Measurements from ENCODE around the gene LYL1.

Gene LYL1

DNA sequence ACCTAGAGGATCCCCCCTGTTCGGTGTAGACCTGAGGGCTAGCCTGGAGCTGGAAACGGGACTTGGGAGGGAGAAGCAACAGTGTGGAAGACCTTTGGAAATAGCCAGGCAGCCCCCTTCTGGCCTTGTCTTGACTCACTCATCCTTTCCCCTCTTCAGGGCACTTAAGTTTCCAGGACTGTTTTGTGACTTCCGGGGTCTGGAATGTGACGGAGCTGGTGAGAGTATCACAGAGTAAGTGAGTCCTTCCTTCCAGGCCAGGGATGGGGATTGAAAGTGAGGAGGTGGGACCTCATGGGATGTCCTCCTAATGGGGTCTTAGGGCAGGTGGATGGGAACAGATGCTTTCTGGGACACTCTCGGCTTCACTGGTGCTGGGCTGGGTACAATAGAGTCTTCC is 29.4 kb downstream of the LYL1 start:
- DNase-seq (ENCODE audit: low read depth in 2 of 2), result no peak

DNA sequence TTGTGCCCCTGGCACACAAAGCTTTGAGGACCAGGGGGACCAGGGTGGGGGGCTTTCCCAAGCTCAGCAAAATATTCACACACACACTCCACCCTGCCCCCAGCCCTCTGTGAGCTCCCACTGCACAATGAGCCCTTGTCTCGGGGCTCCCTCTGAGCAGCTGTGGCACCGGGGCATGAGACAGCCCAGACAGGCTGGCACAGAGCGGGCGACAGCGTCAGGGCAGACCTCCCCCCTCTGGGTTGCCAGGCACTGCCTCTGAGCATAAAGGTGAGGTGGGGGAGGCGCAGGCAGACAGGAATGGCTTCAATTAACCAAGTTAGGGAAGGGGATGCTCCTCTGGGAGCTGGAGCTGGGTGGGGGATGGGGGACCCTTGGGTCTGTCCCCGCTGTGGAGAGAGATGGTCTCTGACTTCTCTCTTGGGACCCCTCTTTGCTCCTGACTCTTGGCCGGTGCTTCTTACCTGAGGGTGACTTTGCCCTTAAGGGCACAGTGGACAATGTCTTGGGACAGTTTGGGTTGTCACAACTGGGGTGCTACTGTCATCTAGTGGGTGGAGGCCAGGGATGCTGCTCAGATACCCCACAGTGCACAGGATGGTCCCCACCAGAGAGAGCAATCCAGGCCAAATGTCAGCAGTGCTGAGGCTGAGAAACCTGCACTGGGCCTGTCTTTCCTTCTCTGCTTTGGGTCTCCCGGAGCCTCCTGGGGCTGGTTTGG is 30.3 kb downstream of the LYL1 start:
- no peak for DNase-seq (ENCODE audit: low read depth in 2 of 2)

- DNase-seq (ENCODE audit: low read depth in 2 of 2), result no peak
These were observed 31.0 kb downstream of the LYL1 start for GRCh38 chr19:13071444-13072187.

DNA sequence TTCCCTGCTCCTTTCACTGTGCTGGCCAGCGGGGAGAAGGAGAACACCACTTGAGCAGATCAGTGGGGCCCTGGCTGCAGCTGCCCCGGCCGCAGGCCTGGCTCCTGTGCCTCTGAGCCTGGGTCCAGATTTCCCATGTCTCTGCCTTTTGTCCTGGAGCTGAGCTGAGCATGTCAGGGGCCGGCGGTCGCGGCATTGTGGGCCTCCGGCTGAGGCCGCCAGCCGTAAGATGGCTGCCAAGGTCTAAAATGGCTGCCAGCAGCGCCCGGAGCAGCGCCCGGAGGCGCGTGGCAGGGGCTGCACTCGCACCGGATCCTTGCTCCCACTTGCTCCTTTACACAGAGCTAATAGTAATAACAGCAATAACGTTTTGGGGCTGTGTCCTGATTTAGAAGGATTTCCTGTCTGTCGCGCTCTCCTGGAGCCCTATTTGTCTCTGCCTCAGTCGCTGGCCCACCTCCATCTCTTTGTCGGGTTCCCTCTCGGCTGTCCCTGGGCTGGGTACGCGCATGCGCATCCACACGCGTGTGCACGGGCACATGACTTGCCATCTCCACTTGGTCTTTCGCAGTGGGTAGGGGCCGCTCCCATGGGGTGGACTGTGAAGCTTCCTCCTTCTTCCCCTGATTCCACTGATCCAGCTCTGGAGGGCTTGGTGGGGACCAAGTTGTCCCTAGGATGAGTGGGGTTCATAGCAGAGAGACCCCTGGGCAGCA is 32.1 kb downstream of the LYL1 start:
- no peak for DNase-seq (ENCODE audit: low read depth in 2 of 2)

- DNase-seq (ENCODE audit: low read depth in 2 of 2), result no peak
These were observed 33.0 kb downstream of the LYL1 start for GRCh38 chr19:13069415-13070359.

- DNase-seq (ENCODE audit: low read depth in 2 of 2), result no peak
These were observed 34.4 kb downstream of the LYL1 start for GRCh38 chr19:13068085-13068846.

DNA sequence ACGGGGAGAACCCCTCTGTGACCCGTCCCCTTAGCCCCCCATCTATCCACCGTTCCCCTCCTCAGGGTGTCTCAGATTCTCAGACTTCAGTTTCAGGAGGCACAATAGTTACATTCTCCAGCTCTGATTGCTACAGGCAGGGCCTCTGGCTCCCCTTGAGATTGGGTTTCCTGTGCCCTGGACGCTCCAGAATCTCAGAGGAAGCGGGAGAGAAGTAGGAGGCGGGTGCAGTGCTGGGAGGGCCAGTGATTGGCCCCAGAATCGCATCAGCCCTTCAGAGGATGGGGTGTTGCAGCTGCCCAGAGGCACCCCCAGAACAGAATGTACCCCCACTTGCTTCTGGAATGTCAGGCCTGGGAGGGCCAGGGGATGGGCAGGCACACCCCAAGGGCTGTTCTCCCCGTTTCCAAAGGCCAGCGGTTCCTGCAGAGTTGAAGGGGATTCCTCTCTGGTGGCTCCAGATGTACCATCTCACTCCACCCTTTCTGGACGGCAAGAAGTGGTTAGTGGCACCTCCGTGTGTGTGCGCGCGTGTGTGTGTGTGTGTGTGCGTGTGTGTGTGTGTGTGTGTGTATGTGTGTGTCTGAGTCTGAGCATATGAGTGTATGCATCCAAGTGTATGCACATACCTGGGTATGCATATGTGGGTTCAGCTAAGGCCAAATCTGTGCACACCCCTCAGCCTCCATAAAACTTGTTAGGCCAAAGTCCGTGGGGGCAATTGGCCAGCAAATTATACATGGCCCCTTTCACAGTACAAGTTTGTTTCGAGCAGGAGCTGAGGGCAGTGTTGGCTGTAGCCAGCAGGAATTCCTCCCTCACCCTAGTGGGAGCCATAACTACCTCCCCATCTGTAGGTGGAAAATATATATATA is 35.5 kb downstream of the LYL1 start:
- DNase-seq (ENCODE audit: low read depth in 2 of 2), result no peak

DNA sequence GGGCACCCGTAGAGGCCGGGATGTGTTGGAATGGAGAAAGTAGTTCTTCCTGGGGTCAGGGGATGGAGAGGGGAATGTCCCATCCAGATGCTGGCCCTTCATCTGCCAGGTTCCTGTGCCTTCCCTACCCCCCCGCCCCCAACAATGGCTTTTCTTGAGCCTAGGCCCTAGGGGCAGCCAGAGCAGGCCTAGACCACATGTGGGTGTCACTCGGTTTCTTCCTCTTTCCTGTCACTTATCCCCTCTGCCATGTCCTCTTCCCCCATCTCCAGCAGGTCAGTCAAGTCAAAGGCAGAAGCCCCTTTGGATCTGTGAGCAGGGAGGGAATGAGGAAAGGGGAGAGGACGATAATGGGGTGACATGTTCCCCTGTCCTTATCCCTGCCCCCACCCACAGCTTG is 36.4 kb downstream of the LYL1 start:
- DNase-seq (ENCODE audit: low read depth in 2 of 2), result no peak

DNA sequence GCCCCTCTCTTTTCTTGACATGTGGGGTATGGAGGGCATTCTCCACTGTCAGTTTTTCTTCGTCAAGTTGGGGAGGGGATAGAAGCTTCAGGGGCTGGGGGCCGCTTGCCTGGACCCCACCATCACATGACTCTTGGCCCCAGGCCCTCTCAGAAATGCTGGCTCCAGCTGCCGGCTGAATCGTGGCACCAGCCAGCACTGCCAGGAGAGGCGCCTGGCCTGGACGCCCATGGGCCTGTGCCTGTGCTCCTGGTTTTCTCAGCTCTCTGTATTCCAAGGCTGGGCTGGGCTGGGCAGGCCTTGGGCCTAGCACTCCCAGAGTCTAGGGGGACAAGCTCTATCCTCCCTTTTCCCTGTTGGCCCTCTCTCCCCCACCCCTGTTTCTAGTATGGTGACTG is 38.6 kb downstream of the LYL1 start:
- no peak for DNase-seq (ENCODE audit: low read depth in 2 of 2)

DNA sequence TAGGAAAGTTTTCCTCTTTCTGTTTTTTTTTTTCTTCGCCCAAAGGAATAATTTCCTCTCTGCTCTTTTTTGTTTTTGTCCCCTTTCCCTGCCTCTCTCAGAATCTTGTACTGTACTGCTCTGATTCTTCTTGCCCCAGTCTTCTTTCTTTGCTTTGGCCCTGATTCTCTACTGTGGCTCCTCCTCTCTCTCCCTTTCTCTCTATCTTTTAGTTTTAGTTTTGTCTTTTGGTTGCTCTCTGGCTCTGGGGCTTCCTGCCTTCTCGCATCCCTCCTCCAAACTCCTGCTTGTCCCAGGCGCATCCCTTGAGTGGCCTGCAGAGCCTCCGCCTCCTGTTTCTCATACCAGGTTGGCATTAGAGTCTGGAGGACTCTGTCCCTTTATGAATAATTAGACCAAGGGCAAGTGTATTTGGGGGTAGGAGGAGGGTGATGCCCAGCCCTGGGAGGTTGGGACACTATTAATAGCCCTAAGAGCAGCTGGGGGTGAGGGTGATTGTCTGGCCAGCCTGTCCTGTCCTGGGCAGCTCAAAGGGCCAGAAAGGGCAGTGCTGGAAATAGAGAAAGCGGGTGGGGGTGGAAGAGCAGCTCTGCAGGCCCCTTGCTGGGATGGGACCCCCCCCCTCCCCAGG is 39.1 kb downstream of the LYL1 start:
- no peak for DNase-seq (ENCODE audit: low read depth in 2 of 2)

DNA sequence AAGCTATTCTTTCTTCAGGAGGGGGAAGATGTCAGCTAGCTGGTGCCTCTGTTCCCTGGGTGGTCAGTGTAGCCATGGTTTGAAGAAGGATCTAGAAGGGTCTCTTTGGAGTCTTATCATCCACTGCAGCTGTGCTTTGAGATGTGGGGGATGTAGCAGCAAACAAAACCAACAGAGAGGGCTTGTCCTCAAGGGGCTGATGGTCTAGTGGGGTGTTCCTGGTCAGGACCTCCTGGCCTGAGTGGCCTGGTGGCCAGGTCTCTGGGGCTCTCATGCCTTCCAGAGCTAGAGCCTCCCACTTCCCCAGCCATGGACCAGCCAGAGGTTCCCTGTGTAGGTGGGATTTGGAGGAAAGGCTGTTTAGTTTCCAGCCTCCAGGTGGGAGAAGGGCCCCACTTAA is 40.3 kb downstream of the LYL1 start:
- DNase-seq (ENCODE audit: low read depth in 2 of 2), result no peak

DNA sequence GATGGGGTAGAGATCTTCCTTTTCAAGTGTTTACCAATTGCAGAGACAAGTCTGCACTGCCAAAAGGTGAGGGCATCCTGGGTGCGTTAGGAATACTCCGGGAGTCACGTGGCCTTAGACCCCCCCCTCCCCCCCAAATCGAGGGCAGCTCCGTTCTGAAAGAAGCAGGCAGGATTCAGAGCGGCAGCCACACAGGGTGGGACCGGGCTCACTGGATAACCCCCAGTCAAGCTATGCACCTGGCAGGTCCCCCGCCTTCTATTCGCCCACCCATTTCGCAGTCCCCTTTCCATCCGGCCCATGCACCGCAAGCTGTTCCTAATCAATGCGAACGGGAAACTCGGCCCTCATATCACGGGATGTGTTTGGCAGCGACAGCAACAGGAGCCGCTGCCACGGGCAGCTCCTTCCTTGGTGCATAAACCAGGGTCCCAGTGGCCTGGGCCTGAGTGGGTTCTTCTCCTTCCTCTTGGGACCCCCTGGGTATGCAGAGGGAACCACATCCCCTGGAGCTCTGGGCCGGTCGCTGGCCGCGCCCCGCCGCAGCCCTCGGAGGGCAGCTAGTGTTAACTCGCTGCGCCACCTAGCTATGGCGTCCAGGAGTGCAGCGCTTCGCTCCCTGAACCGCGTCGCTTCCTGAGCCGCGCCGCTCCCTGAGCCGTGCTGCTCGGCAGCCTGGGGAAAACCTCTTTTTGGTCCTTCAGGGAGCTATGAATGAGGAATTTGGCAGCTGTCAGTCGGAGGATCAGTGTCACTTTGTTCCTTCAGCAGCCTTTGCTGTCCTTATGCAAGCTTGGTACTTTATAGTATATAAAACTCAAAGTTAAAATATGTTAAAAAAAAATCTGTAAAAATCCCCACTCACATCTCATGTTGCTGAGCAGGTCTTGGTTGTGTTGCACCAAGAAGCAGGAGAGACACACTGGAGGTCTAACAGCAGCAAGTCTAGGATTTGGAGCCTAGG is 41.4 kb downstream of the LYL1 start:
- DNase-seq (ENCODE audit: low read depth in 2 of 2), result no peak

- no peak for DNase-seq (ENCODE audit: low read depth in 2 of 2)
These were observed 42.3 kb downstream of the LYL1 start for GRCh38 chr19:13060233-13060963.

- DNase-seq (ENCODE audit: low read depth in 2 of 2), result no peak
These were observed 43.6 kb downstream of the LYL1 start for GRCh38 chr19:13058951-13059660.

GRCh38 chr19:13057744-13058143 is 44.9 kb downstream of the LYL1 start:
- no peak for DNase-seq (ENCODE audit: low read depth in 2 of 2)

DNA sequence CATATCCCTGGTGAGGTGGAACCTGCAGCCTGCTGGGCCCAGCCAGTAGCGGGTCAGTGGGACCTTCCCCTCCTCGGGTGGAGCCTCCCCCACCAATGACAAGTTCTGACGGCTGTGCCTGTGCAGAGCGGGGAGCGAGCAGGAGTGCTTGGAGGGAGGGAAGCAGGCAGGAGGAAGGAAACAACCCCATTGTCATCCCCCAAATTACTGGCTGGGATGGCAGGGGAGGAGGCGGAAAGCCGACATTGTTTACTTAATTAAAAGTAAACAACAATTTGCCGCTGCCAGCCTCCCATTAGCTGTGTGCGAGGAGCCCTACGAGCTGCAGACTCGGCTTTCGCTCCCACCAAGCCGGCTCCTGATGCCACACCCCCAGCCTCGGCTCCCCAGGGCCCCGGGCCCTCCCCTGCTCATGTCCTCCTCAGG is 45.5 kb downstream of the LYL1 start:
- DNase-seq (ENCODE audit: low read depth in 2 of 2), result no peak
